ENCODE results near the gene PTH1R.

Gene PTH1R

DNA sequence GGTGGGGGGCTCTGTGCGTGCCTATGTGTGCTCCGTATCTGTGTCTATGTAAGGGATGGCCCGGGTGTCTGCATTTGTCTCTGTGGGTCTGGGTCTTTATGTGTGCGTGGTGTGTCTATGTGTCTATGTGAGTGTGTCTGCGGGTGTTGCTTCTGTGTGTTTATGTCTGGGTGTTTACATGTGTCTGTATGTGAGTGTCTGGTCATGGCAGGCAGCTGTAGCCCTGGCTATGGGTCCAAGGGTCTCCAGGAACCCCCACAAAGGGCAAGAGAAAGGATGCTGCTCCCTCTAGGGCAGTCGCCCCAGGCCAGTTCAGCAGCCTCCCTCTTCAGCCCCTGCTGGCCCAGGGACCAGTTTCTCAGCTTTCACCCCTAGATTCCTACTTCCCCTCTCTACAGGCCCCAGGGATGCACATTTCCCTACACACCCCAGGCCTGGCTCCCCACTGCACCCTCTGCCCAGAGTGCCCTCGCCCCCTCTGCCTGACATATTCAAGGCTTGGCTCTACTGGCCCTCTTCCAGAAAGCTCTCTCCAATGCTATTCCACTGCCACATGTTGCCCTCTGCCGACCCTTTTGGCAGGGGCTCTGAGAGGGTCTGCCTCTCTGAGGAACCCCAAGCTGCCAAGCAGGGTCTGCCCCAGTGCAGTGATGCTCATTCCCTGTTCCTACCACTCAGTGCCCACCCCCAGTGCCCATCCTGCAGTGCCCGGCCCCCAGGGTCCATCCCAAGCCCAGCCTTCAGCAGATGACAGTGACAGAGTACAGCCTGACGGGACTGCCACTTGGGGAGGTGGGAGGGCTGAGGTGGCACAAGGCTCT, 13.2 kb upstream of the PTH1R start:
- Histone ChIP-seq H4K8ac (ENCODE audit: low read length) (no peak overlapping the region), H2AK5ac (ENCODE audit: low read length, severe bottlenecking) (no peak overlapping the region), H2AFZ (ENCODE audit: low read depth, low read length) (no peak overlapping the region), H3K4me3 (ENCODE audit: insufficient read depth in 1 of 2, low read depth in 1 of 2, low read length in 2 of 2) (no peak overlapping the region), H4K91ac (ENCODE audit: low read length) (no peak overlapping the region), H3K27ac (ENCODE audit: low read length, poor library complexity, severe bottlenecking) (no peak overlapping the region), H3K23ac (ENCODE audit: low read length in 2 of 2) (no peak overlapping the region), H3K27me3 (ENCODE audit: control insufficient read depth in 1 of 2, insufficient read depth in 1 of 2, low read length in 2 of 2) (peaks cover 34 to 36% of the 10 kb centered on the region in 2 experiments), H3K18ac (ENCODE audit: low read depth in 1 of 2, low read length in 2 of 2) (no peak overlapping the region), H3K14ac (ENCODE audit: low read length in 2 of 2) (peak overlapping the region in 1 of 2 experiments; percentile 15), H2BK120ac (ENCODE audit: low read depth, low read length) (no peak overlapping the region), H3K9ac (ENCODE audit: low read length) (no peak overlapping the region), H3K4me1 (ENCODE audit: control insufficient read depth, insufficient read depth, low read depth, low read length) (peaks cover 2% of the 10 kb centered on the region), H3K4me2 (ENCODE audit: low read length, poor library complexity, severe bottlenecking) (no peak overlapping the region), H3K79me1 (replicated peaks; ENCODE audit: low read length, poor library complexity, severe bottlenecking) (no peaks in the 10 kb centered on the region), H2BK5ac (ENCODE audit: low read depth, low read length, poor library complexity, severe bottlenecking) (no peak overlapping the region), H3K36me3 (ENCODE audit: control insufficient read depth in 1 of 2, insufficient read depth in 2 of 2, low read depth in 1 of 2, low read length in 2 of 2) (no peaks in the 10 kb centered on the region), H2BK15ac (ENCODE audit: low read depth, poor library complexity, severe bottlenecking) (no peak overlapping the region), H2BK12ac (ENCODE audit: low read length in 2 of 2) (no peak overlapping the region), H3K9me3 (ENCODE audit: control insufficient read depth, low read length) (no peaks in the 10 kb centered on the region), H3K4ac (ENCODE audit: low read depth in 1 of 2, low read length in 2 of 2) (no peak overlapping the region)
- WGBS = 81% methylated on average over 10 of the region's 10 CpGs
- DNase-seq = no peak

DNA sequence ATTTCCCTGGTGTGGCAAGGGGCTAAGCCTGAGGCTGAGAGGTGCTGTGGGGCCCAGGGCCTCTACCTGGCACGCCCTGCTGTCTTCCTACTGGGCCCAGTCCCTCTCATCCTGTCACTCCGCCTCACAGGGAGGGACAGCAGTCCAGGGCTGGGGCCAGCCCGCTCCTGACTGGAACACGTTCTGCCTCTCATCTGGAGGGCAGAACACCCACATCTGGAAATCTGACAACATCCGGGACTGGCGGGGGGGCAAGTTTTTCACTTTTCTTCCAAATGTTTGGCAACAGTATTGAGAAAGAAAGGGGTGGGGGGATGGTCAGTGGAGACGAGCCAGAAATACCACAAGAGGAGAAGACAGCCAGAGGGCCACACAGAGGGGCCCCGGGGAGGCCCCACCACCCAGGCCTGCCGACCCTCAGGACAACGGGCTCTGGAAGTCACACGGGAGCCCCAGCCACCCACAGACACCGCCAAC, 12.5 kb upstream of the PTH1R start:
- no peaks in the 10 kb centered on the region for H3K9me3 ChIP-seq (ENCODE audit: control insufficient read depth, low read length)
- no peak overlapping the region for H3K4me2 ChIP-seq (ENCODE audit: low read length, poor library complexity, severe bottlenecking)
- WGBS = 69% methylated on average over 12 of the region's 12 CpGs
- H3K4me1 ChIP-seq (ENCODE audit: control insufficient read depth, insufficient read depth, low read depth, low read length) = peaks cover 2% of the 10 kb centered on the region
- H3K14ac ChIP-seq (ENCODE audit: low read length in 2 of 2) = no peak overlapping the region
- H3K36me3 ChIP-seq (ENCODE audit: control insufficient read depth in 1 of 2, insufficient read depth in 2 of 2, low read depth in 1 of 2, low read length in 2 of 2) = no peaks in the 10 kb centered on the region
- peaks cover 36 to 42% of the 10 kb centered on the region in 2 experiments for H3K27me3 ChIP-seq (ENCODE audit: control insufficient read depth in 1 of 2, insufficient read depth in 1 of 2, low read length in 2 of 2)
- H3K23ac ChIP-seq (ENCODE audit: low read length in 2 of 2) = no peak overlapping the region
- no peak for DNase-seq
- no peak overlapping the region for H2AK5ac ChIP-seq (ENCODE audit: low read length, severe bottlenecking)
- H2BK12ac ChIP-seq (ENCODE audit: low read length in 2 of 2) = no peak overlapping the region
- H3K18ac ChIP-seq (ENCODE audit: low read depth in 1 of 2, low read length in 2 of 2) = no peak overlapping the region
- H2BK120ac ChIP-seq (ENCODE audit: low read depth, low read length) = no peak overlapping the region
- no peak overlapping the region for H2BK5ac ChIP-seq (ENCODE audit: low read depth, low read length, poor library complexity, severe bottlenecking)
- no peak overlapping the region for H4K91ac ChIP-seq (ENCODE audit: low read length)
- H3K27ac ChIP-seq (ENCODE audit: low read length, poor library complexity, severe bottlenecking) = no peak overlapping the region
- H3K4me3 ChIP-seq (ENCODE audit: insufficient read depth in 1 of 2, low read depth in 1 of 2, low read length in 2 of 2) = no peak overlapping the region
- H4K8ac ChIP-seq (ENCODE audit: low read length) = no peak overlapping the region
- H3K9ac ChIP-seq (ENCODE audit: low read length) = no peak overlapping the region
- H3K4ac ChIP-seq (ENCODE audit: low read depth in 1 of 2, low read length in 2 of 2) = no peak overlapping the region
- H2BK15ac ChIP-seq (ENCODE audit: low read depth, poor library complexity, severe bottlenecking) = no peak overlapping the region
- H2AFZ ChIP-seq (ENCODE audit: low read depth, low read length) = no peak overlapping the region
- H3K79me1 ChIP-seq (replicated peaks; ENCODE audit: low read length, poor library complexity, severe bottlenecking) = no peaks in the 10 kb centered on the region

DNA sequence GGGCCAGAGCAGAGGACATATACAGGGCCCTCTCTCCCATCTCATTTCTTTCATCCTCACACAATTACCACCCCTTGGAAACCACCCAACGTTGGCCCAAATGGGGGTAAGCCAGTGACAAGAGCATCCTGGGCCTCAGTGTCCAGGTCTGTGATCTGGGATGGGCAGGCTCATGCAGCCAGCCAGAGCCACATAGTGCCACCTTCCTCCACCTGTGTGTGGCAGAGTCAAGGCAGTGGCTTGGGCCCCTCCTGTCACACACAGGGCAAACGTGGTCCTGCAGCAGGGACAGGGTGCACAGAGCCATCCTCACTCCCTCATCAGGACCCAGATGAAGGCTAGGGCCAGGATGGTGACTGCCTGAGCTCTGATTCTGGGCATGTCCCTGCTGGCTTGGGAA, 12.0 kb upstream of the PTH1R start:
- no peak overlapping the region for H3K4me3 ChIP-seq (ENCODE audit: insufficient read depth in 1 of 2, low read depth in 1 of 2, low read length in 2 of 2)
- no peak overlapping the region for H3K4me2 ChIP-seq (ENCODE audit: low read length, poor library complexity, severe bottlenecking)
- H3K36me3 ChIP-seq (ENCODE audit: control insufficient read depth in 1 of 2, insufficient read depth in 2 of 2, low read depth in 1 of 2, low read length in 2 of 2) = no peaks in the 10 kb centered on the region
- H3K9me3 ChIP-seq (ENCODE audit: control insufficient read depth, low read length) = no peaks in the 10 kb centered on the region
- no peak overlapping the region for H3K27ac ChIP-seq (ENCODE audit: low read length, poor library complexity, severe bottlenecking)
- no peak overlapping the region for H2BK12ac ChIP-seq (ENCODE audit: low read length in 2 of 2)
- H3K27me3 ChIP-seq (ENCODE audit: control insufficient read depth in 1 of 2, insufficient read depth in 1 of 2, low read length in 2 of 2) = peaks cover 41 to 46% of the 10 kb centered on the region in 2 experiments
- H3K79me1 ChIP-seq (replicated peaks; ENCODE audit: low read length, poor library complexity, severe bottlenecking) = no peaks in the 10 kb centered on the region
- no peak overlapping the region for H4K91ac ChIP-seq (ENCODE audit: low read length)
- H2BK5ac ChIP-seq (ENCODE audit: low read depth, low read length, poor library complexity, severe bottlenecking) = no peak overlapping the region
- no peak overlapping the region for H3K14ac ChIP-seq (ENCODE audit: low read length in 2 of 2)
- H3K4me1 ChIP-seq (ENCODE audit: control insufficient read depth, insufficient read depth, low read depth, low read length) = peaks cover 2% of the 10 kb centered on the region
- peak overlapping the region in 1 of 2 experiments; percentile 27 for H3K23ac ChIP-seq (ENCODE audit: low read length in 2 of 2)
- no peak overlapping the region for H2BK120ac ChIP-seq (ENCODE audit: low read depth, low read length)
- DNase-seq = no peak
- H3K4ac ChIP-seq (ENCODE audit: low read depth in 1 of 2, low read length in 2 of 2) = no peak overlapping the region
- H2AFZ ChIP-seq (ENCODE audit: low read depth, low read length) = no peak overlapping the region
- no peak overlapping the region for H3K9ac ChIP-seq (ENCODE audit: low read length)
- peak overlapping the region in 1 of 2 experiments; percentile 28 for H3K18ac ChIP-seq (ENCODE audit: low read depth in 1 of 2, low read length in 2 of 2)
- H2BK15ac ChIP-seq (ENCODE audit: low read depth, poor library complexity, severe bottlenecking) = no peak overlapping the region
- WGBS = 25% methylated on average over 2 of the region's 2 CpGs
- no peak overlapping the region for H2AK5ac ChIP-seq (ENCODE audit: low read length, severe bottlenecking)
- H4K8ac ChIP-seq (ENCODE audit: low read length) = no peak overlapping the region

DNA sequence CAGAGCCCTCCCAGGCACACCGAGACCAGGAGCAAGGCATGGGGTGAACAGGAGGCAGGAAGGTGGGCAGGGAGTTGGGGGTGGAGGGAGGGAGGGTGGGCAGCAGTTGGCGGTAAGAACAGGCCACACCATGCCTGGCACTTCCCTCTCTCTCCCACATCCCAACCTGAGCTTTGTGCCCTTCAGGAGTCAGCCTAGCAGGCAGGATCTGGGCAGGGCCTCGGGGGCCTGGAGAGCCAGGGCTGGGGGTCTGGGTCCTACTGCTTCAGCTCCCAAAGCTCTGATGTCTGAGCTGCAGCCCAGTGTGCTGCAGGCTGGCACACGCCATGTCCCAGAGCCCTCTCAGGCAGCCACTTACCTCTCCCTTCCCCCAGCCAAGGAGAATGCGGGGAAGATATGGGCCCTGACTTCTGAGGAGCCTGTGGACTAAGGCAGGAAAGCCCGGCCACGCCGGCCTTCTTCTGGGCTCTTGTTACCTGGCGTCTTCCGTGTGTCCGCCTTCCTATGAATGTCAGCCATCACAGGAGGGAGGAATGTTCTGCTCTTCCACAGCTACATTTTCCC, 11.4 kb upstream of the PTH1R start:
- no peak overlapping the region for H2BK5ac ChIP-seq (ENCODE audit: low read depth, low read length, poor library complexity, severe bottlenecking)
- H3K4ac ChIP-seq (ENCODE audit: low read depth in 1 of 2, low read length in 2 of 2) = no peak overlapping the region
- no peak overlapping the region for H3K9ac ChIP-seq (ENCODE audit: low read length)
- H4K91ac ChIP-seq (ENCODE audit: low read length) = no peak overlapping the region
- H3K27ac ChIP-seq (ENCODE audit: low read length, poor library complexity, severe bottlenecking) = no peak overlapping the region
- H4K8ac ChIP-seq (ENCODE audit: low read length) = no peak overlapping the region
- no peak overlapping the region for H2BK15ac ChIP-seq (ENCODE audit: low read depth, poor library complexity, severe bottlenecking)
- peaks cover 46 to 52% of the 10 kb centered on the region in 2 experiments for H3K27me3 ChIP-seq (ENCODE audit: control insufficient read depth in 1 of 2, insufficient read depth in 1 of 2, low read length in 2 of 2)
- H2BK120ac ChIP-seq (ENCODE audit: low read depth, low read length) = no peak overlapping the region
- no peaks in the 10 kb centered on the region for H3K36me3 ChIP-seq (ENCODE audit: control insufficient read depth in 1 of 2, insufficient read depth in 2 of 2, low read depth in 1 of 2, low read length in 2 of 2)
- H3K4me2 ChIP-seq (ENCODE audit: low read length, poor library complexity, severe bottlenecking) = no peak overlapping the region
- no peaks in the 10 kb centered on the region for H3K79me1 ChIP-seq (replicated peaks; ENCODE audit: low read length, poor library complexity, severe bottlenecking)
- H3K23ac ChIP-seq (ENCODE audit: low read length in 2 of 2) = no peak overlapping the region
- no peak for DNase-seq
- 77% methylated on average over 9 of the region's 11 CpGs for WGBS
- H2AFZ ChIP-seq (ENCODE audit: low read depth, low read length) = no peak overlapping the region
- no peak overlapping the region for H3K18ac ChIP-seq (ENCODE audit: low read depth in 1 of 2, low read length in 2 of 2)
- no peak overlapping the region for H2AK5ac ChIP-seq (ENCODE audit: low read length, severe bottlenecking)
- H3K14ac ChIP-seq (ENCODE audit: low read length in 2 of 2) = no peak overlapping the region
- no peak overlapping the region for H3K4me3 ChIP-seq (ENCODE audit: insufficient read depth in 1 of 2, low read depth in 1 of 2, low read length in 2 of 2)
- no peaks in the 10 kb centered on the region for H3K9me3 ChIP-seq (ENCODE audit: control insufficient read depth, low read length)
- peaks cover 2% of the 10 kb centered on the region for H3K4me1 ChIP-seq (ENCODE audit: control insufficient read depth, insufficient read depth, low read depth, low read length)
- H2BK12ac ChIP-seq (ENCODE audit: low read length in 2 of 2) = no peak overlapping the region

All from mesenchymal stem cell (in vitro differentiated cells and primary cell).